Nephron progenitor cell (in vitro differentiated cells): ENCODE measurements around the gene PCSK5.
"Not testable (repeated sequence)": the region's sequence is repeated elsewhere in the genome, so short reads cannot be mapped to it uniquely, and the experiment has no call there.

ENCODE experiments used
- DNase-seq: peaks from one replicate; pipeline ENCODE4 v3.0.0; 2021
- H3K27ac Mint-ChIP-seq: 2 replicates; pipeline ENCODE4 v1.8.0; 2021; ENCODE audit warnings: mild to moderate bottlenecking, moderate library complexity, mixed read lengths
- H3K27me3 Mint-ChIP-seq: 2 replicates; pipeline ENCODE4 v1.8.0; 2021; ENCODE audit warnings: mild to moderate bottlenecking, low read depth, mixed read lengths; ENCODE audit not compliant: poor library complexity
- H3K36me3 Mint-ChIP-seq: 2 replicates; pipeline ENCODE4 v1.8.0; 2021; ENCODE audit warnings: low read depth, mixed read lengths
- H3K4me1 Mint-ChIP-seq: 2 replicates; pipeline ENCODE4 v1.8.0; 2021; ENCODE audit warnings: mixed read lengths
- H3K4me3 Mint-ChIP-seq: 2 replicates; pipeline ENCODE4 v1.8.0; 2021; ENCODE audit warnings: mild to moderate bottlenecking, moderate library complexity, mixed read lengths
- H3K9me3 Mint-ChIP-seq: 2 replicates; pipeline ENCODE4 v1.8.0; 2021; ENCODE audit warnings: mild to moderate bottlenecking, moderate library complexity, mixed read lengths
- TF ChIP-seq, protein P1 (sequence below): fragments of 200-600 bp; sonication (generic); IDR thresholded peaks from 2 replicates; pipeline ENCODE4 v1.5.0; 2021; ENCODE audit warnings: antibody characterized with exemption

The PCSK5 gene

DNA sequence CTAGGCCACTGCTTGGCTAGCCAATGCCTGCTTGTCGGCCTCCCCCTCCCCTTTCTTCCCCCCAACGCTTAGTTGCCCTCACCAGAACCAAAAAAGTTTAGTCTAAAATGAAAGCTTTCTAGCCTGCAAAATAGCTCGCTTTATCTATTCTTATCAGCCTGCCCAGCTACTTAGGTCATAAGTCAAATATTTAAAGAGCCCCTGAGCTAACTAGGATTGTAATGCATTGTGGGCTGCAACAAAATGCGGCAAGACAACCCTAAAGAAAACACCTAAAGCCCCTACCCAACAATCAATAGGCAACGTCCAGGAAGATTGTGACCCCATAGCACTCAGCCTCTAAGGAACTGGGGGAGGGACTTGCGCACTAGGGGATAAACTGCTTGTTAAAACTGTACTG, 38.6 kb upstream of the PCSK5 start:
- no peak for DNase-seq
- Mint-ChIP-seq H3K4me1 (peaks cover 5% of the 10 kb centered on the region), H3K27me3 (peaks cover 4% of the 10 kb centered on the region), H3K4me3 (no peak overlapping the region), H3K27ac (no peak overlapping the region), H3K9me3 (no peaks in the 10 kb centered on the region), H3K36me3 (no peaks in the 10 kb centered on the region)
- TF ChIP-seq, protein P1, sequence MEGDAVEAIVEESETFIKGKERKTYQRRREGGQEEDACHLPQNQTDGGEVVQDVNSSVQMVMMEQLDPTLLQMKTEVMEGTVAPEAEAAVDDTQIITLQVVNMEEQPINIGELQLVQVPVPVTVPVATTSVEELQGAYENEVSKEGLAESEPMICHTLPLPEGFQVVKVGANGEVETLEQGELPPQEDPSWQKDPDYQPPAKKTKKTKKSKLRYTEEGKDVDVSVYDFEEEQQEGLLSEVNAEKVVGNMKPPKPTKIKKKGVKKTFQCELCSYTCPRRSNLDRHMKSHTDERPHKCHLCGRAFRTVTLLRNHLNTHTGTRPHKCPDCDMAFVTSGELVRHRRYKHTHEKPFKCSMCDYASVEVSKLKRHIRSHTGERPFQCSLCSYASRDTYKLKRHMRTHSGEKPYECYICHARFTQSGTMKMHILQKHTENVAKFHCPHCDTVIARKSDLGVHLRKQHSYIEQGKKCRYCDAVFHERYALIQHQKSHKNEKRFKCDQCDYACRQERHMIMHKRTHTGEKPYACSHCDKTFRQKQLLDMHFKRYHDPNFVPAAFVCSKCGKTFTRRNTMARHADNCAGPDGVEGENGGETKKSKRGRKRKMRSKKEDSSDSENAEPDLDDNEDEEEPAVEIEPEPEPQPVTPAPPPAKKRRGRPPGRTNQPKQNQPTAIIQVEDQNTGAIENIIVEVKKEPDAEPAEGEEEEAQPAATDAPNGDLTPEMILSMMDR = no peak

DNA sequence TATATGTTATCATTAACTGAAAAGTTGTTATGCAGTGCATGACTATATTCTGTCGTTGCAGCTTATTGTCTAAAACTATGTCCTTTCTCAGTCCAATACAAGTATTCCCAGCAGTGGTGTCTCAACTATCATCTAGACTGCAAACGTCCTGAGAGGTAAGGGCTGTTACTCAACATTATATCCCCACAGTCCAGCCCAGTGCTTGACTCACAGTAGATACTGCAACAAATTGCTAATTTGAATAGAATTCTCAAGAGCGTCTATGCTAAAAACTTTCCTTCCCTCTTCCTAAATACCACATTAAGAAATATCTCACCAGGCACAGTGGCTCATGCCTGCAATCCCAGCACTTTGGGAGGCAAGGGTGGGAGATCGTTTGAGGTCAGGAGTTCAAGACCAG, 37.7 kb upstream of the PCSK5 start:
- Mint-ChIP-seq H3K9me3 (no peaks in the 10 kb centered on the region), H3K4me3 (no peak overlapping the region), H3K36me3 (no peaks in the 10 kb centered on the region), H3K4me1 (peaks cover 5% of the 10 kb centered on the region), H3K27ac (no peak overlapping the region), H3K27me3 (peaks cover 4% of the 10 kb centered on the region)
- no peak for DNase-seq
- TF ChIP-seq, protein P1 = no peak

DNA sequence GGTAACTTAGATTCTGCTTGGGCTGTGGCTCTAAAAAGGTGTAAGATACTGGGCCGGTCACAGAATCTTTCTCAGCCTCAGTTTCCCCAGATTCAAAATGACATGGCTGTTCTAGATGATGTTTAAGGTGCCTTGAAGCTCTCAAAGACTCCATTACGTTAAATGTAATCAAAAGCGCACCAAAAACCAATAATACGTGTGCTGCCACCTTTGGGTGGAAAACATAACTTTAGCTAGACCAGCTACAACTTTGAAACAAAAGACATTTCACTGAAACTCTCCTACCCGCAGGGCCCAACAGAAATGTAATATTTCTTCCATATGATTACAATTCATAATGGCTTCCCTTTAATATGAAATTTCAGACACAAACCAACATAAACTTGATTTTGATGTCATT, 35.0 kb upstream of the PCSK5 start:
- TF ChIP-seq, protein P1 = peak; percentile 32
- H3K4me1 Mint-ChIP-seq = peaks cover 5% of the 10 kb centered on the region
- peaks cover 4% of the 10 kb centered on the region for H3K27me3 Mint-ChIP-seq
- no peaks in the 10 kb centered on the region for H3K36me3 Mint-ChIP-seq
- H3K4me3 Mint-ChIP-seq = no peak overlapping the region
- no peak for DNase-seq
- no peaks in the 10 kb centered on the region for H3K9me3 Mint-ChIP-seq
- H3K27ac Mint-ChIP-seq = no peak overlapping the region

DNA sequence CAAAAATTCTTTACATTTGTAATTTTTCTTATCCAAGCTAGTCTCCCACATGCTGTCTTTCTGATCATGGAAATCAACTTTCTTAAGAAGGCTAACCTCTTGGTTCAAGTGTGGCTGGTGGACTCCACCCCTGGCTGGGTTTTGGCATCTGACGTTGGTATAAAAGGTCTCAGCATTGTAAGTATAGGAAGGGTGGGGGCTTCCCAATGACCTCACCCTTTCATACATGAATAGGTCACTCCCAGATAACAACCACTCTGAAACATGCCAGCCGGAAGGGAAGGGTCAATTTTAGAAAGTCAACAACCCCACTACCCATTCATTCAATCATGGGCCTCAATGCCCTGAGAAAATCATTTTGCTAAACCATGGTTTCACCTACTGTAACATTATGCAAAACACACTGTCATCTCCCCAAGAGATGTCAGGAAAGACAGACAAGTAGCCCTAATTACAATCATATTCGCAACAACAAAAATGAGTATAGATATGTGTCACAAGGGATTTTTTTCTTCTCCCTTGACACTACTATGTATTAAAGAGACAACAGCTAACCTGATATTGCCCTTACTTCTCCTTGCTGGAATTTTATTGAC, 31.9 kb upstream of the PCSK5 start:
- no peaks in the 10 kb centered on the region for H3K27me3 Mint-ChIP-seq
- peaks cover 5% of the 10 kb centered on the region for H3K4me1 Mint-ChIP-seq
- H3K9me3 Mint-ChIP-seq = no peaks in the 10 kb centered on the region
- DNase-seq = no peak
- TF ChIP-seq, protein P1 = no peak
- H3K27ac Mint-ChIP-seq = no peak overlapping the region
- peaks cover 4% of the 10 kb centered on the region for H3K36me3 Mint-ChIP-seq
- H3K4me3 Mint-ChIP-seq = no peak overlapping the region

DNA sequence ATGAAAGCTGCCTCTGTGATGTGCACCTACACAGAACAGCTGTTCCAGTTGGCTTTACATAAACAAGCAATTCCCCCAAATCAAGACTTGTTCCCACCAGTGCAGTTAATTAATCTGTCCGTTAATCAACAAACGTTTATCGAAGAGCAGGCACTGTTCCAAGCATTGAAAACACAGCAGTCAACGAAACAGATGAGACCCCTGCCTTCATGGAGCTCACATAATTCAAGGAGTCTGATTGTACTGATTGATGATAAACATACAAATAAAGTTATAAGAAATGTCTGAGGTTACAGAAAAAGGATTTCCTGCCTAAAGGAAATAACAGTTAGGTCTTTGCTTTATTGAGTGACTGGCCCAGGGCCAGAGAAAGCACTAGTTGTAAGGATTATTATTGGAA, 26.2 kb upstream of the PCSK5 start:
- H3K4me1 Mint-ChIP-seq = peaks cover 5% of the 10 kb centered on the region
- no peaks in the 10 kb centered on the region for H3K9me3 Mint-ChIP-seq
- no peak overlapping the region for H3K27ac Mint-ChIP-seq
- H3K36me3 Mint-ChIP-seq = peaks cover 5% of the 10 kb centered on the region
- no peak for DNase-seq
- no peak overlapping the region for H3K4me3 Mint-ChIP-seq
- no peaks in the 10 kb centered on the region for H3K27me3 Mint-ChIP-seq
- TF ChIP-seq, protein P1 = no peak

DNA sequence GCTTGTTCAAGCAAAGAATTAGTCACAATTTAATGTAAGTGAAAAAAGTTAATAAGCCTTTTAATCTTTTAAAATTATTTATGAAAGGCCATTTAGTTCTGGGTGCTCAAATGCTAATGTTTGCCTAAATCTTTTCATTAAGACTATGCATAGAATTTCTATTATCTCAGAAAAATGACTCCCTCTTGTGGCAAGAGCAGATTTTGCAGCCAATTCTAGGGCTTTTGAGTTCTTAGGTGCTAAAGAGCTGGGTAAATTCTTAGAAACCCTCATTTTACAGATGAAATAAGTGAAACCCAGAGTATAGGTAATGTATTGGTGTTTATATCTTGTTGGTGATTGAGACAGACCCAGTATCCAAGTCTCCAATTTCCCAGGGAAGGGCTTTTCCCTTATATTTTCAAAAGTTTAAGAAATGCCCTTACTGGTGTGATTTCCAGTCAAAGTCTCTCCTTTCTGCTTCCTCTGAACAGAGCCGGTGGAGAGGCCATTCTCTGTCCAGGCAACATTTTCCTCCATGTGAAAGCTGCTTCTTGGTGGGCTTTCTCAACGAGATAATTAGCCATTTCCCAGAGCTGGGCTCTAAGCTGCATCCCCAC, 24.1 kb upstream of the PCSK5 start:
- H3K9me3 Mint-ChIP-seq = no peaks in the 10 kb centered on the region
- peak; percentile 62 for DNase-seq
- TF ChIP-seq, protein P1 = peak; percentile 84

DNA sequence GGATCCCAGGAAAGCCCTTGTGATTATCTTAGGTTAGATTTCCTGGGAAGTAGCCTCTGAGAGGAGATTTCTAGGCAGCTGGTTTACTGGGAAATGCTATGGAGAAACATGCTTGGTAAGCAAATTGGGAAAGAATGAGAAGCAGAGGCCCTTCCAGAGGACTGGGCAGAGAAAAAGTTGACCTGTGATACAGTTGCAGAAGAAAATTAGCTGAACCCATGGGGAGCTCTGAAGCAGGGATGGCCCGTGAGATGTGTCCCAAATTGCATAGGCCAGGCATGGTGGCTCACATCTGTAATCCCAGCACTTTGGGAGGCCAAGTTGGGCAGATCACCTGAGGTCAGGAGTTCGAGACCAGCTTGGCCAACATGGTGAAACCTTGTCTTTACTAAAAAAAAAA, 21.9 kb upstream of the PCSK5 start:
- H3K27me3 Mint-ChIP-seq, H3K36me3 Mint-ChIP-seq, H3K27ac Mint-ChIP-seq, H3K4me1 Mint-ChIP-seq, H3K4me3 Mint-ChIP-seq, DNase-seq, H3K9me3 Mint-ChIP-seq: not testable (repeated sequence)

More for the DNA sequence above, 24.1 kb upstream of the PCSK5 start:
- H3K36me3 Mint-ChIP-seq = peaks cover 5% of the 10 kb centered on the region
- H3K27me3 Mint-ChIP-seq = no peaks in the 10 kb centered on the region
- no peak overlapping the region for H3K4me3 Mint-ChIP-seq
- no peak overlapping the region for H3K27ac Mint-ChIP-seq
- peaks cover 5% of the 10 kb centered on the region for H3K4me1 Mint-ChIP-seq
